CD4-positive, alpha-beta T cell treated with Interleukin-15 for 1 hour (primary cell): Measurements from ENCODE around the gene CDK8.
"Not testable (repeated sequence)": the region's sequence is repeated elsewhere in the genome, so short reads cannot be mapped to it uniquely, and the experiment has no call there.

Source experiments
- DNase-seq: peaks from one replicate; pipeline ENCODE4 v3.0.0-alpha.2; 2020

The CDK8 gene

GRCh38 chr13:26254583-26255111 lies 718 bp downstream of the CDK8 start:
- peak; percentile 51 for DNase-seq

- DNase-seq, result no peak
These were observed 1.2 kb downstream of the CDK8 start for GRCh38 chr13:26255115-26255514.

GRCh38 chr13:26255691-26256277 lies 1.9 kb downstream of the CDK8 start:
- no peak for DNase-seq

- DNase-seq, result no peak
These were observed 3.1 kb downstream of the CDK8 start for GRCh38 chr13:26257049-26257448.

- DNase-seq, result no peak
These were observed 5.7 kb downstream of the CDK8 start for GRCh38 chr13:26259634-26260033.

GRCh38 chr13:26262156-26262555 lies 8.2 kb downstream of the CDK8 start:
- no peak for DNase-seq

GRCh38 chr13:26266311-26266710 lies 12.4 kb downstream of the CDK8 start:
- DNase-seq, result no peak

- DNase-seq, result no peak
These were observed 16.8 kb downstream of the CDK8 start for GRCh38 chr13:26270707-26271106.

- no peak for DNase-seq
These were observed 18.7 kb downstream of the CDK8 start for GRCh38 chr13:26272621-26273020.

- DNase-seq, result no peak
These were observed 26.4 kb downstream of the CDK8 start for GRCh38 chr13:26280295-26280694.

GRCh38 chr13:26280822-26281221 lies 26.9 kb downstream of the CDK8 start:
- no peak for DNase-seq

- not testable (repeated sequence) for DNase-seq
These were observed 32.0 kb downstream of the CDK8 start for GRCh38 chr13:26285911-26286310.

GRCh38 chr13:26288838-26289237 lies 34.9 kb downstream of the CDK8 start:
- DNase-seq, result not testable (repeated sequence)

GRCh38 chr13:26295812-26296211 lies 41.9 kb downstream of the CDK8 start:
- no peak for DNase-seq

- DNase-seq, result no peak
These were observed 45.3 kb downstream of the CDK8 start for GRCh38 chr13:26299168-26299750.

GRCh38 chr13:26300140-26300539 lies 46.2 kb downstream of the CDK8 start:
- DNase-seq, result no peak

- no peak for DNase-seq
These were observed 51.7 kb downstream of the CDK8 start for GRCh38 chr13:26305676-26306075.

GRCh38 chr13:26307701-26308100 lies 53.8 kb downstream of the CDK8 start:
- DNase-seq, result no peak

- no peak for DNase-seq
These were observed 54.3 kb downstream of the CDK8 start for GRCh38 chr13:26308250-26308649.

GRCh38 chr13:26308836-26309235 lies 54.9 kb downstream of the CDK8 start:
- no peak for DNase-seq

- no peak for DNase-seq
These were observed 56.1 kb downstream of the CDK8 start for GRCh38 chr13:26310003-26310402.

GRCh38 chr13:26310470-26310869 lies 56.5 kb downstream of the CDK8 start:
- DNase-seq, result no peak

- DNase-seq, result not testable (repeated sequence)
These were observed 58.1 kb downstream of the CDK8 start for GRCh38 chr13:26312019-26312418.

GRCh38 chr13:26316095-26316494 lies 62.2 kb downstream of the CDK8 start:
- not testable (repeated sequence) for DNase-seq

GRCh38 chr13:26320766-26321165 lies 66.8 kb downstream of the CDK8 start:
- DNase-seq, result no peak
